Subcutaneous abdominal adipose tissue (tissue), 5 donors: ENCODE measurements around the gene FARS2.

Experiments
- H3K27ac ChIP-seq: one replicate; pipeline ENCODE4 v1.7.0; 2013; ENCODE audit warnings: low read depth, mild to moderate bottlenecking, inconsistent platforms, low read length, moderate library complexity
- H3K27me3 ChIP-seq, 5 donors: one replicate each; pipeline ENCODE4 v1.7.0; 2013; ENCODE audit warnings: low read length in 5 of 5, inconsistent platforms in 1 of 5; ENCODE audit not compliant: control insufficient read depth in 5 of 5, insufficient read depth in 4 of 5
- H3K36me3 ChIP-seq, 5 donors: one replicate each; pipeline ENCODE4 v1.7.0; 2013; ENCODE audit warnings: low read length in 5 of 5; ENCODE audit not compliant: control insufficient read depth in 5 of 5, insufficient read depth in 5 of 5
- H3K4me1 ChIP-seq, 5 donors: one replicate each; pipeline ENCODE4 v1.7.0; 2013; ENCODE audit warnings: low read length in 5 of 5, mild to moderate bottlenecking in 3 of 5, moderate library complexity in 1 of 5; ENCODE audit not compliant: control insufficient read depth in 5 of 5, insufficient read depth in 5 of 5
- H3K4me3 ChIP-seq, 5 donors: one replicate each; pipeline ENCODE4 v1.7.0; 2013; ENCODE audit warnings: low read length in 5 of 5, low read depth in 1 of 5
- H3K9ac ChIP-seq, 5 donors: one replicate each; pipeline ENCODE4 v1.7.0; 2013; ENCODE audit warnings: low read length in 5 of 5, mild to moderate bottlenecking in 4 of 5, moderate library complexity in 3 of 5
- H3K9me3 ChIP-seq, 5 donors: one replicate each; pipeline ENCODE4 v1.7.0; 2013; ENCODE audit warnings: low read length in 5 of 5; ENCODE audit not compliant: control insufficient read depth in 5 of 5
- donor health status: healthy.
- donor health status: healthy.
- donor health status: healthy.
- donor health status: healthy.
- donor health status: healthy.

The FARS2 gene

GRCh38 chr6:5248302-5249098 is 12.8 kb upstream of the FARS2 start:
- Histone ChIP-seq H3K27me3 (no peaks in the 10 kb centered on the region), H3K4me3 (no peak overlapping the region), H3K27ac (no peak overlapping the region), H3K9ac (no peak overlapping the region), H3K9me3 (peaks cover 0 to 3% (median 0%) of the 10 kb centered on the region in 5 donors), H3K36me3 (peaks cover 0 to 9% (median 1%) of the 10 kb centered on the region in 5 donors), H3K4me1 (no peaks in the 10 kb centered on the region)

DNA sequence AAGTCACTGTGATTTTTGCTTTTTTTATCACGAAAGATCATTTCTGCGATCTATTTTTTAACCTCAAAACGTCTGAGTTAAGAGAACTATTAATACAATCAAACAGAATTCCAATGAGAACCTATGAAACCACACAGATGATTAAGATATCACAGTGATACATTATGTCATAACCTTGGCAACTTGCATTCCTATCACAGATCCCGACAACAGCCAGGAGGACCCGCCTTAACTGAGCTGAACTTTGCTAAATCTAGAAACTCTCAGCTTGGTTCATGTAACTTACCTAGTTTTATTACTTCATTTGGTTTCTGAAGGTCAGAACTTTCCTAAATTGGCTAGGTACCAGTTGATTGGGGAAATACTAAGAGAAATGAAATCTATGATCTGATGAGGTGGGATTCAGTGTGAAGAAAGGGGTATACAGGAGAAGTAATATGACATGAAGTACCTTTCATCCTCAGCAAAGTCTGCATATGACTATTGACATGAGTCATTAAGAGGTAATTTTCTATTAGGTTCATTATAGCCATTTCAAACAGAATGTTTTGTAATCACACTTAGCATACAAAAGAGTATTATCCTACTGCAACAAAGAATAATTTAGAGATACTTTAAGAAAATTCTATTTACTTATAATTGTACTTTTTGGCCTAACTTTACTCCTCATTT is 11.7 kb upstream of the FARS2 start:
- H3K27ac ChIP-seq, result no peak overlapping the region
- no peaks in the 10 kb centered on the region for H3K4me1 ChIP-seq
- H3K27me3 ChIP-seq, result no peaks in the 10 kb centered on the region
- H3K36me3 ChIP-seq, result peaks cover 0 to 13% (median 1%) of the 10 kb centered on the region in 5 donors
- peaks cover 0 to 3% (median 0%) of the 10 kb centered on the region in 5 donors for H3K9me3 ChIP-seq
- no peak overlapping the region for H3K9ac ChIP-seq
- H3K4me3 ChIP-seq, result no peak overlapping the region

DNA sequence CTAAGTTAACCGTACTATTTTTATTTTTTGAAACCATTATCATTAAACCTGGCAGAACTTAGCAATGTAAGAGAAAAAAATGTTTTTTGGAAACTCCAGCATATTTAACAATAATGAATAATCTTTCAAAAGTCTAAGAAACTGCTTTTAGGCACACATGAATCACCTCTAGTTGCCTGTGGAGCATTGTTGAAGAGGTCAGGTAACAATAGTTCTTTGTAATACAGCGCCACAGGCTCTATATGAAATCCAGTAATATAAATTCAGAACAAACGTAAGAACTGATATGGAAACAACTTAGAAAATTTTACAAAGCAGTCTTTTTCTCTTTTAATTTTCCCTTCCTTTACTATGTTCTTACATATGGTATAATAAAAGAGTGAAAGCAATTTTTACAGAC is 10.9 kb upstream of the FARS2 start:
- peaks cover 0 to 3% (median 0%) of the 10 kb centered on the region in 5 donors for H3K9me3 ChIP-seq
- H3K36me3 ChIP-seq, result peaks cover 0 to 9% (median 3%) of the 10 kb centered on the region in 5 donors
- no peak overlapping the region for H3K9ac ChIP-seq
- H3K27ac ChIP-seq, result no peak overlapping the region
- no peaks in the 10 kb centered on the region for H3K4me1 ChIP-seq
- H3K27me3 ChIP-seq, result no peaks in the 10 kb centered on the region
- no peak overlapping the region for H3K4me3 ChIP-seq

- Histone ChIP-seq H3K36me3 (peaks cover 0 to 7% (median 3%) of the 10 kb centered on the region in 5 donors), H3K9me3 (peaks cover 0 to 3% (median 0%) of the 10 kb centered on the region in 5 donors), H3K4me1 (no peaks in the 10 kb centered on the region), H3K9ac (no peak overlapping the region), H3K4me3 (no peak overlapping the region), H3K27ac (no peak overlapping the region), H3K27me3 (no peaks in the 10 kb centered on the region)
Measured at GRCh38 chr6:5250911-5251310, 10.4 kb upstream of the FARS2 start.

- no peak overlapping the region for H3K9ac ChIP-seq
- H3K4me1 ChIP-seq, result peaks cover 3 to 14% (median 13%) of the 10 kb centered on the region in 5 donors
- peaks cover 0 to 7% (median 3%) of the 10 kb centered on the region in 5 donors for H3K36me3 ChIP-seq
- no peaks in the 10 kb centered on the region for H3K9me3 ChIP-seq
- no peaks in the 10 kb centered on the region for H3K27me3 ChIP-seq
- H3K27ac ChIP-seq, result no peak overlapping the region
- no peak overlapping the region for H3K4me3 ChIP-seq
Measured at GRCh38 chr6:5256952-5257351, 4.4 kb upstream of the FARS2 start.

DNA sequence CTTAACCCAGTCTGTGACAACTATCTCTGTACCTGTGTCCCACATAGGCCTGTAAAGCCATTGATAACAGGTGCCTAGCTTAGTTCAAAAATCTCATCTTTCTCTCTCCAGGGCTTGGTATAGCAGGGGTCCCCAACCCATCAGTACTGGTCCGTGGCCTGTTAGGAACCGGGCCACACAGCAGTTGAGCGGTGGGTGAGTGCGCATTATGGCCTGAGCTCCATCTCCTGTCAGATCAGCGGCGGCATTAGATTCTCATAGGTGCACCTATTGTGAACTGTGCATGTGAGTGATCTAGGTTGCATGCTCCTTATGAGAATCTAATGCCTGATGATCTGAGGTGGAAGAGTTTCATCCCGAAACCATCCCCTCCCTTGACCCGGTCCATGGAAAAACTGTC is 3.9 kb upstream of the FARS2 start:
- no peak overlapping the region for H3K9ac ChIP-seq
- H3K9me3 ChIP-seq, result no peaks in the 10 kb centered on the region
- peaks cover 3 to 18% (median 17%) of the 10 kb centered on the region in 5 donors for H3K4me1 ChIP-seq
- H3K27me3 ChIP-seq, result no peaks in the 10 kb centered on the region
- no peak overlapping the region for H3K4me3 ChIP-seq
- H3K36me3 ChIP-seq, result peaks cover 0 to 7% (median 3%) of the 10 kb centered on the region in 5 donors
- H3K27ac ChIP-seq, result no peak overlapping the region

- Histone ChIP-seq H3K4me3 (peak overlapping the region in 3 of 5 donors; percentile 89 to 94 (median 92)), H3K4me1 (peaks cover 3 to 22% (median 20%) of the 10 kb centered on the region in 5 donors), H3K9me3 (no peaks in the 10 kb centered on the region), H3K27me3 (no peaks in the 10 kb centered on the region), H3K27ac (peak overlapping the region; percentile 95), H3K36me3 (peaks cover 0 to 3% (median 0%) of the 10 kb centered on the region in 5 donors), H3K9ac (peak overlapping the region in 1 of 5 donors; percentile 21)
Measured at GRCh38 chr6:5259428-5259827, 1.9 kb upstream of the FARS2 start.

DNA sequence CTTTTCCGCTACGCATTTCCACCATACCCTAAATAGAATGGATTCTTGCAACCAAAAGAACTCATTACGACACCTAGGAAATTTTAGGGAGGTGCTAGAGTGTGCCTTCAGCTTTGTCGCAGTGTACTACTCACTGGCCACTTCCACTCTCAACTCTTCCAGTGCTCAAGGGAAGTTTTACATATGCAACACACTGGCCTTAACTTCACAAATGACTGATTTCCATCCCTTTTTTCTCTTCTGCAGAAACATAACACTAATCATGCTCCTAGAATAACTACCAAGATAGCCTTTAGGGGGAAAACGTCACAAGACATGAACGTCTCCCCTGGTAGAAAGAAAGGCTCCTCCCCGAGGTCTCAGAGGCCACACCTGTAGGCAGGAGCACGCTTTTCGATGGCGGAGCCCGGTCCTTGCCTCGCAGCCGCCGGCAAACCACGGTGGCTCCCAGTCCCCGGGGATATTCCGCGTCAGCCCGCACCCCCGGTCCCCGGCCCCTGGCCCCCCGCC is 1.1 kb upstream of the FARS2 start:
- peak overlapping the region; percentile 77 to 94 (median 92) for H3K4me3 ChIP-seq
- peak overlapping the region; percentile 95 for H3K27ac ChIP-seq
- peaks cover 0 to 3% (median 0%) of the 10 kb centered on the region in 5 donors for H3K36me3 ChIP-seq
- peaks cover 3 to 22% (median 20%) of the 10 kb centered on the region in 5 donors for H3K4me1 ChIP-seq
- H3K9ac ChIP-seq, result peak overlapping the region; percentile 21 to 77 (median 66)
- H3K9me3 ChIP-seq, result no peaks in the 10 kb centered on the region
- H3K27me3 ChIP-seq, result no peaks in the 10 kb centered on the region

GRCh38 chr6:5261545-5262109 is 314 bp downstream of the FARS2 start:
- Histone ChIP-seq H3K36me3 (peaks cover 0 to 2% (median 0%) of the 10 kb centered on the region in 5 donors), H3K4me3 (peak overlapping the region; percentile 85 to 94 (median 92)), H3K4me1 (peaks cover 3 to 22% (median 20%) of the 10 kb centered on the region in 5 donors), H3K27me3 (no peaks in the 10 kb centered on the region), H3K27ac (peak overlapping the region; percentile 95), H3K9me3 (no peaks in the 10 kb centered on the region), H3K9ac (peak overlapping the region; percentile 84 to 96 (median 91))
